ENCODE data around the gene MOV10L1.

DNA sequence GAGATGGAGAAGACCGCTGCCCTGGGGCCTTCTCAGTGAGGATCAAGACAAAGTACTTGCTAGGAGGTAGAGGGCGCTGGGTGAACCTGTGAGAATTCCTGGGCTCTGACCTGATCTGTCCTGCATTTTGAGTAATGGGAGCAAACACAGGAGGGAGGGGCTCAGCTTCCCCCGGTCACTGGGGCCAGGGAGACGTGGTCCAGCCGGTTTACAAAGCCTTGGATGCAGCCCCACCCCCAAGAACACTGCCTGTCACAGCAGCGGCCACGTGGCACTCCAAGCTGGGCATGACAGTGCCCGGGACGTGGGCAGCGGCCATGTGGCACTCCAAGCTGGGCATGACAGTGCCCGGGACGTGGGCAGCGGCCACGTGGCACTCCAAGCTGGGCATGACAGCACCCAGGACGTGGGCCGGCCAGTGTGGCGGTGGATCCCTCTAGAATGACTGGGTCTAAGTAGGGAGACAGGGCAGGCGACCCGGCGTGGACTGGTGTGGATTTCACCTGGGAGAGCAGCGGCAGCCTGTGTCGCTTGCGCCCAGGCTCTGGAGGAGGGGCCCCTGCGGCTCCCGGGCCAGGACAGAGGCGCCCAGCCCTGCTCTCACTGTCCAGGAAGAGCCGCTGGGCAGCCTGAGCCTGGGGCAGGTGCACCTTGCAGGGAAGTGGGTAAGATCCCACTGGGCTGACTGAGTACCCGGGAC lies 29.2 kb upstream of the MOV10L1 start:
- no peak for TF ChIP-seq EP300 (IDR thresholded peaks at IDR 0.05)
- TF ChIP-seq CTCF (IDR thresholded peaks at IDR 0.05): no peak
- TF ChIP-seq POLR2AphosphoS5 (IDR thresholded peaks at IDR 0.05): no peak

Measured in esophagus muscularis mucosa (tissue), 4 donors.